IMR-90 (cell line): ENCODE measurements around the gene SLIT1.

Source experiments
- CTCF ChIP-seq: conservative IDR thresholded peaks from 2 replicates; pipeline ENCODE4 v1.5.1; 2012; ENCODE audit warnings: mild to moderate bottlenecking, low read depth, low read length, improper control_type of control experiment
- FOS ChIP-seq: fragments of 150-350 bp; IDR thresholded peaks from 2 replicates; pipeline ENCODE4 v1.6.1; 2016; ENCODE audit warnings: low read depth, low read length
- POLR2A ChIP-seq: IDR thresholded peaks from 2 replicates; pipeline ENCODE4 v1.6.1; 2012; ENCODE audit warnings: mild to moderate bottlenecking, low read depth, low read length
- USF2 ChIP-seq: fragments of 150-350 bp; IDR thresholded peaks from 2 replicates; pipeline ENCODE4 v1.6.1; 2017; ENCODE audit warnings: mild to moderate bottlenecking, antibody characterized with exemption, low read length, low read depth

GRCh38 chr10:97228130-97228774, 42.5 kb upstream of the SLIT1 start:
- no peak for TF ChIP-seq CTCF
- no peak for TF ChIP-seq USF2
- TF ChIP-seq FOS: no peak
- no peak for TF ChIP-seq POLR2A
